WTC11 (cell line): ENCODE measurements around the gene MTMR2. TPM values are rescaled to one million over a fixed set of nuclear protein-coding genes. Genes with fewer than 3 reads are reported as not detected.

ENCODE experiments used
- ATAC-seq: fragments of 200-7000 bp; cut with Tn5 transposase; 2 replicates; pipeline ENCODE4 v1.10.0; 2021; ENCODE audit warnings: mild to moderate bottlenecking, moderate library complexity
- CTCF ChIA-PET: fragments of 300-600 bp; sonication (Branson Sonifier 250); formaldehyde crosslinking; loops from one replicate; lab custom pipeline; 2021; ENCODE audit warnings: antibody characterized with exemption; lab: Charles Lee
- POLR2A ChIA-PET: fragments of 350-600 bp; sonication (Branson Sonifier 250); formaldehyde crosslinking; loops from one replicate; lab custom pipeline; 2021; ENCODE audit warnings: antibody characterized with exemption; lab: Charles Lee
- DNase-seq: peaks from one replicate; pipeline ENCODE4 v3.0.0; 2021; ENCODE audit warnings: low spot score
- H3K27ac Mint-ChIP-seq: 2 replicates; pipeline ENCODE4 v1.8.0; 2021; ENCODE audit warnings: mixed read lengths
- H3K27me3 Mint-ChIP-seq: 2 replicates; pipeline ENCODE4 v1.8.0; 2021; ENCODE audit warnings: low read depth, mild to moderate bottlenecking, moderate library complexity, mixed read lengths
- H3K36me3 Mint-ChIP-seq: 2 replicates; pipeline ENCODE4 v1.8.0; 2021; ENCODE audit warnings: mixed read lengths
- H3K4me1 Mint-ChIP-seq: 2 replicates; pipeline ENCODE4 v1.8.0; 2022; ENCODE audit warnings: mixed read lengths
- H3K4me3 Mint-ChIP-seq: 2 replicates; pipeline ENCODE4 v1.8.0; 2021; ENCODE audit warnings: mild to moderate bottlenecking, moderate library complexity, mixed read lengths
- H3K9me3 Mint-ChIP-seq: 2 replicates; pipeline ENCODE4 v1.8.0; 2021; ENCODE audit warnings: mixed read lengths
- ATF1 ChIP-seq: sonication (generic); formaldehyde crosslinking; IDR thresholded peaks from 2 replicates; pipeline ENCODE4 v1.8.1; 2023; ENCODE audit warnings: mild to moderate bottlenecking, moderate library complexity, missing genetic modification reagents
- E2F5 ChIP-seq: sonication (generic); formaldehyde crosslinking; IDR thresholded peaks from 2 replicates; pipeline ENCODE4 v1.8.1; 2022; ENCODE audit warnings: mild to moderate bottlenecking, moderate library complexity, missing genetic modification reagents
- ESRRA ChIP-seq: sonication (generic); formaldehyde crosslinking; IDR thresholded peaks from 2 replicates; pipeline ENCODE4 v1.8.1; 2022; ENCODE audit warnings: mild to moderate bottlenecking, missing genetic modification reagents, borderline replicate concordance
- ETV6 ChIP-seq: sonication (generic); formaldehyde crosslinking; IDR thresholded peaks from 2 replicates; pipeline ENCODE4 v1.8.1; 2022; ENCODE audit warnings: mild to moderate bottlenecking, missing genetic modification reagents
- FOXP1 ChIP-seq: sonication (generic); formaldehyde crosslinking; IDR thresholded peaks from 2 replicates; pipeline ENCODE4 v1.8.0; 2022; ENCODE audit warnings: missing genetic modification reagents, mild to moderate bottlenecking, moderate library complexity, borderline replicate concordance
- FOXP4 ChIP-seq: sonication (generic); formaldehyde crosslinking; IDR thresholded peaks from 2 replicates; pipeline ENCODE4 v1.8.0; 2022; ENCODE audit warnings: mild to moderate bottlenecking, missing genetic modification reagents
- GABPB1 ChIP-seq: sonication (generic); formaldehyde crosslinking; IDR thresholded peaks from 2 replicates; pipeline ENCODE4 v1.8.1; 2023; ENCODE audit warnings: mild to moderate bottlenecking, missing genetic modification reagents
- HMGA2 ChIP-seq: fragments of 250-450 bp; sonication (Bioruptor Pico); IDR thresholded peaks from 2 replicates; pipeline ENCODE4 v1.4.0; 2021; ENCODE audit warnings: mild to moderate bottlenecking, moderate library complexity
- JUN ChIP-seq: sonication (generic); formaldehyde crosslinking; IDR thresholded peaks from 2 replicates; pipeline ENCODE4 v1.8.0; 2023; ENCODE audit warnings: mild to moderate bottlenecking, missing genetic modification reagents
- MLX ChIP-seq: sonication (generic); formaldehyde crosslinking; IDR thresholded peaks from 2 replicates; pipeline ENCODE4 v1.8.1; 2023; ENCODE audit warnings: mild to moderate bottlenecking, missing genetic modification reagents, moderate library complexity
- PRRX2 ChIP-seq: fragments of 250-450 bp; sonication (Bioruptor Pico); IDR thresholded peaks from 2 replicates; pipeline ENCODE4 v1.8.0; 2021; ENCODE audit warnings: mild to moderate bottlenecking
- RELA ChIP-seq: sonication (generic); formaldehyde crosslinking; IDR thresholded peaks from 2 replicates; pipeline ENCODE4 v1.8.1; 2022; ENCODE audit warnings: missing genetic modification reagents, mild to moderate bottlenecking, borderline replicate concordance
- STAT6 ChIP-seq: sonication (generic); formaldehyde crosslinking; conservative IDR thresholded peaks from 2 replicates; pipeline ENCODE4 v1.8.1; 2023; ENCODE audit warnings: mild to moderate bottlenecking, low read depth, missing genetic modification reagents, moderate library complexity
- TCF7 ChIP-seq: sonication (generic); formaldehyde crosslinking; IDR thresholded peaks from 2 replicates; pipeline ENCODE4 v1.8.0; 2022; ENCODE audit warnings: mild to moderate bottlenecking, low read depth, missing genetic modification reagents, moderate library complexity
- ZBTB43 ChIP-seq: sonication (generic); formaldehyde crosslinking; IDR thresholded peaks from 2 replicates; pipeline ENCODE4 v1.8.1; 2023; ENCODE audit warnings: mild to moderate bottlenecking, missing genetic modification reagents
- ZMAT4 ChIP-seq: fragments of 250-450 bp; sonication (Bioruptor Pico); IDR thresholded peaks from 2 replicates; pipeline ENCODE4 v1.9.0; 2021; ENCODE audit warnings: mild to moderate bottlenecking
- ZNF232 ChIP-seq: sonication (generic); formaldehyde crosslinking; IDR thresholded peaks from 2 replicates; pipeline ENCODE4 v1.8.0; 2022; ENCODE audit warnings: mild to moderate bottlenecking, missing genetic modification reagents
- ZNF317 ChIP-seq: sonication (generic); formaldehyde crosslinking; IDR thresholded peaks from 2 replicates; pipeline ENCODE4 v1.8.1; 2023; ENCODE audit warnings: low read depth, mild to moderate bottlenecking, moderate library complexity, missing genetic modification reagents, borderline replicate concordance
- ZNF396 ChIP-seq: fragments of 250-450 bp; sonication (Bioruptor Pico); IDR thresholded peaks from 2 replicates; pipeline ENCODE4 v1.8.0; 2021; ENCODE audit warnings: mild to moderate bottlenecking, moderate library complexity, borderline replicate concordance
- ZNF416 ChIP-seq: fragments of 250-450 bp; sonication (Bioruptor Pico); IDR thresholded peaks from 2 replicates; pipeline ENCODE4 v1.9.0; 2021; ENCODE audit warnings: mild to moderate bottlenecking, inconsistent platforms
- ZNF423 ChIP-seq: fragments of 250-450 bp; sonication (Bioruptor Pico); IDR thresholded peaks from 2 replicates; pipeline ENCODE4 v2.1.2; 2022; ENCODE audit warnings: mild to moderate bottlenecking, moderate library complexity
- ZNF671 ChIP-seq: fragments of 250-450 bp; sonication (Bioruptor Pico); IDR thresholded peaks from 2 replicates; pipeline ENCODE4 v1.8.0; 2021; ENCODE audit warnings: mild to moderate bottlenecking
- total RNA-seq: library from RNA; stranded (reverse); gene quantifications from 3 replicates; pipeline ENCODE4 v1.2.3, GENCODE V29; 2021

Gene MTMR2
- total RNA-seq, 1 experiment from 2014 or later = 45.6 TPM

- TF ChIP-seq ZBTB43 = no peak
- no peak for TF ChIP-seq STAT6 (CRISPR knock-in tag)
- TF ChIP-seq ZNF232 (CRISPR knock-in tag) = no peak
- TF ChIP-seq PRRX2 = no peak
- TF ChIP-seq, all 79 proteins: peak for 0
Measured at GRCh38 chr11:95884802-95885201, 39.1 kb downstream of the MTMR2 start (continued).

GRCh38 chr11:95884376-95884775 is 39.5 kb downstream of the MTMR2 start:
- ChIA-PET POLR2A (no interaction called here), CTCF (no interaction called here)
- no peak overlapping the region for H3K4me3 Mint-ChIP-seq
- H3K27me3 Mint-ChIP-seq = no peaks in the 10 kb centered on the region
- H3K27ac Mint-ChIP-seq = no peak overlapping the region
- ATAC-seq (no peak), DNase-seq (no peak)
- no peaks in the 10 kb centered on the region for H3K9me3 Mint-ChIP-seq
- peaks cover 8% of the 10 kb centered on the region for H3K36me3 Mint-ChIP-seq
- H3K4me1 Mint-ChIP-seq = no peaks in the 10 kb centered on the region
- TF ChIP-seq JUN (no peak), ZNF423 (CRISPR knock-in tag) (no peak), ESRRA (CRISPR knock-in tag) (no peak), MLX (CRISPR knock-in tag) (no peak), ZMAT4 (CRISPR knock-in tag) (no peak), ZNF396 (CRISPR knock-in tag) (no peak), RELA (CRISPR knock-in tag) (no peak), ZNF317 (CRISPR knock-in tag) (no peak), ZNF671 (CRISPR knock-in tag) (no peak), TCF7 (no peak), GABPB1 (CRISPR knock-in tag) (no peak), PRRX2 (no peak), ETV6 (CRISPR knock-in tag) (no peak), FOXP4 (no peak)

GRCh38 chr11:95883381-95883780 is 40.5 kb downstream of the MTMR2 start:
- no peak for DNase-seq
- ChIA-PET CTCF (no interaction called here), POLR2A (no interaction called here)
- Mint-ChIP-seq H3K27me3 (no peaks in the 10 kb centered on the region), H3K9me3 (peaks cover 3% of the 10 kb centered on the region; the same call in 1 of the 2 replicates), H3K36me3 (peaks cover 11% of the 10 kb centered on the region), H3K4me1 (no peaks in the 10 kb centered on the region), H3K4me3 (no peak overlapping the region), H3K27ac (no peak overlapping the region)
- TF ChIP-seq HMGA2 (CRISPR knock-in tag) (no peak), ZNF416 (CRISPR knock-in tag) (no peak), E2F5 (CRISPR knock-in tag) (no peak), FOXP1 (CRISPR knock-in tag) (no peak), ATF1 (CRISPR knock-in tag) (no peak), ZBTB43 (no peak)
- no peak for ATAC-seq
